GM20431 (cell line): ENCODE measurements around the gene DVL2.

ENCODE experiments used
- in situ Hi-C: fragments of 300-500 bp; cut with MseI, MboI; formaldehyde crosslinking; loops from one replicate; pipeline ENCODE4 v1.15.0; 2020; ENCODE audit warnings: low sequenced_read_pairs; ENCODE audit not compliant: unreplicated experiment

Gene DVL2

DNA sequence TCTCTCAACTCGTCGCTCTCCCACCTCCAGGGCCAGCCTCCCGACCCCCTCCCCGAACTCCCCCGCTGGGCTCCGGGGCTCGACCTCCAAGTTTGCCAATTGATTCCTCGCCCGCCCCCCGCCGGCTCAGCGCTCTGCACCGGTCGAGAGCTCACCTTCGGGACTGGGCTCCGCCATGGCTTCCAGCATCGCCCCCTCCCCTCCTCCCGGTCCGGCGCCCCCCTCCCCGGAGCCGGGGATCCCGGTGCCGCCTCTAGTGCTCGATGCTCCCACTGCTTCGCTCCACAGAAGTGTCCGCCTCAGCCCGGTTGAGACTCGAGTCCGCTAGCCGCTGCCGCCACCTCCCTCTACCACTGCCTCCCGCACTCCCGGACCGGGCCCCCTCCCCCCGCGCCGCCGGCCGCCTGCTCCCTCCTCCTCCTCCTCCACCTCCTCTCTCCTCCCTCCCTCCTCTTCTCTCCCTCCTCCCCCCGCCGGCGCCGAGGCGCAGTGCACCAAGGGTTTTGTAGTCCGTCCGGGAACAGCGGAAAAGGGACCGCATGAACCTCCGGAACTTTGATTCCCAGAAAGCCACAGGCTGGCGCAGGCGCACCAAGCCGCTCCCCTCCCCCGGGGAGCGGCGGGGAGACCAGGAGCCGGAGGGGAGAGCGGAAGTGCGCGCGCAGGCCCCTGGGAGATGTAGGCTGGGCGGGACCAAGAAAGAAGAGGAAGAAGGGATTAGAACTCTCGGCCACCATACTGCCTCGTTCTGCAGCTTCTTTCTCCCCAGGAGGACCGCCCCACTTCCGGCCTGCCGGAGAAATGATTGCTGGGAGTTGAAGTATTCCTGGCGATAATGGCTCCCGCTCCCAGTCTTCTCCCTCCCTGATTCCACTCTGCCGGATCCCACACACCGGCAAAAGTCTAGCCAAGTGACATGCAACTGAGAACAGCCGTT is 5.0 kb upstream of the DVL2 start, which contains the start of gene PHF23:
TSS of gene PHF23 (minus strand) at position 367 of the 937 bp plus-strand sequence. CDS start at position 189, 178 bp downstream.
- in situ Hi-C loops, result no loop called here

- in situ Hi-C loops, result no loop called here
Observed at GRCh38 chr17:7238420-7239090, 4.2 kb upstream of the DVL2 start.

GRCh38 chr17:7237761-7238419 is 3.6 kb upstream of the DVL2 start:
- in situ Hi-C loops, result no loop called here

DNA sequence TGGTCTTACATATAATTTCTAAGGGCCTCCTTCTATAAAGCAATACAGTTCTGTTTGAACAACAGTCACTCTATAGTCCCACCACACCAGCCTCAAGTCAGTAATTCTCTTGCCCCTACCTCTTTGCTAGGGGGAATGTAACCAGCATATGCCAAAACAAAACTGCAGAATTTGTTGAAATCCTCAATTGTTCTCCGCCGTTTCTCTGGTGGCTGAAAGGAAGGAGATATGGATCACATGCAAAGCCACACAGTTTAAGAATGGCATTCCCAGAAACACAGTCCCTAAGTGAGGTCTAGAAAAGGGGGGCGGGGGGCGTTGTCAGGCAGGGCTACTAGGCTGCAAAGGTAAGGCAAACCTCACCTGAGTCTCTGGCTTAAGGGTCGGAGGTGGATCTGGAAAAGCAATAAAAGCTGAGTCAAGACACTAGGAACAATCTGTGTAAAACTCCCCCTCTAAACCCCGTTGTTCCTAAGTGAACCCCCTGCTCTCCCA is 3.0 kb upstream of the DVL2 start:
- in situ Hi-C loops, result no loop called here

- in situ Hi-C loops, result no loop called here
Observed at GRCh38 chr17:7236808-7237207, 2.5 kb upstream of the DVL2 start.

GRCh38 chr17:7235693-7236665 is 1.7 kb upstream of the DVL2 start:
- in situ Hi-C loops, result no loop called here

DNA sequence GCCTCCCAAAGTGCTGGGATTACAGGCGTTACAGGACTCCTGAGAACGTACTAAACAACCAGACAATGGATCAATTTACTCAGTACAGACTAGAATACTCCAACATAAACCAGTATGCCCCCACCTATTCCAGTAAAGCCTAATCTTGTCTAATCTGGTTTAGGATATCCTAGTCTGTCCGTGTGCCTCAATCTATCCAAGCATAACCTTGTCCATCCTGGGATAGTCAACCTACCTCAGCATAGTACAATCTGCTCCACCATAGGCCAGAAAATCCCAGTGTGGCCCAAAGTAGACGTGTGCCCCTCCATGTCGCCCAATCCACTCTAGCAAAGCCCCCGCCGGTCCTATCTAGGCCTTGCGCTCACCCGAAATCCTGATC is 625 bp downstream of the DVL2 start:
- in situ Hi-C loops, result no loop called here

DNA sequence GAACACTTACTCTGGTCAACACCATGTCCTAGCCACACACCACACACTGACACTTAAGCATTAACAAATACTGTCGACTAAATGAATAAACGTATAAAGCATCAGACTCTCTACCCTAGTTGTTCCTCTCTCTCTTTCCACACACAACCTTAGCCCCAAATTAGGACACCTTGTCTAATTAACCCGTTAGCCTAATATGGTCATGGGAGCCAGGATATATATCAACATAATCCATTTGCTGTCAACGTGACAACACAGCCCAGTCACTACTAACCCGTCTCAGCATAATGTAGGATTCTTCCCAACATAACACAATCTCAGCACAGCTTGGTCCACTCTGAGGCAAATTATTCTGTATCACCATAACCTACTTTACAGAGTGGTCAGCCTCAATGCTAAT is 2.2 kb downstream of the DVL2 start:
- in situ Hi-C loops, result no loop called here

DNA sequence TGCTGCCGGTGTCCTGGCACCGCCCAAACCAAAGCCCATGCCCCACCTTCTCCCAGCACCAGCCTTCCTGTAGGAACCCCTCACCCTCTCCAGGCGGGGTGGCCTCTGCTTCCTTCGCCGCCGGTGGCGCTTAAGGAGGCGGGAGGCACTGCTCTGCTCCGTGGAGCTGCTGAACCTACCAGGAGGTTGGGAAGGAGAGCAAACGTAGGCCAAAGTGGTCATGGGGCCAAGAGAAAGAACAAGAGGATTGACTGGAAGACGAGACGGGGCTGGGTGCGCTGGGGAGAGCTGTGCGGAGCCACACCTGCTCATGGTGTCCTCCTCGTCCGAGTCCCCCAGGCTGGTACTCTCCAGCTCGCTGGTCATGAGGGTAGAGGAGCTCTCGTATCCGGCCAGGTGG is 4.8 kb downstream of the DVL2 start:
- in situ Hi-C loops, result no loop called here

- in situ Hi-C loops, result no loop called here
Observed at GRCh38 chr17:7228920-7229319, 5.4 kb downstream of the DVL2 start.

GRCh38 chr17:7226721-7227710 is 7.3 kb downstream of the DVL2 start:
- in situ Hi-C loops, result no loop called here

DNA sequence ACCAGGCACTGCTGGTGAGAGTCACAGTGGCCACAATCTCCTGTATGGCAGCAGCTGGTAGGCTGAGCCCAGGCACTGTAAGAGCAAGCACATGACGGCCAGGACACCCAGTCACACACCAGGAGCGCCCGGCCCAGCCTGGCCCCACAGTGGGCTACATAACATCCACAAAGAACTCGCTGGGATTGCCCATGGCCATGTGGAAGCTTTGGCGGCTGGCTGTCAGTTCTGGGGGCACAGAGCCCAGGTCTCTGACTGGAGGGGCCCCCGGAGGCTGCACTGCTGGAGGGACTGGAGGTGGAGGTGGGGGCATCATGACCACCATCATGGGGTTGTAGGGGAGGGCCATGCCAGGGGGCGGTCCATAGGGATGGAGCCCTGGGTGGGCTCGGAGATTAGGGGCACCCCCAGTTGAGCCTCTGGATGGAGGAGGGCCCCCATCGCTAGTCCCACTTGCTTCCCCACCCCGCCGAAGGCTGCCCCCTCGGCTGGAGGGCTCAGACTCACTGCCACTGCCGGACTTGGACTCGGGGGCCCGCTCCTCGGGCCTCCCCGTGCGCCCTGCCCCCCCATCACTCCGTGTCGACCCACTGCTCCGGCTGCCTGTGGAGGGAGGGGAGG is 8.5 kb downstream of the DVL2 start:
- in situ Hi-C loops, result no loop called here

DNA sequence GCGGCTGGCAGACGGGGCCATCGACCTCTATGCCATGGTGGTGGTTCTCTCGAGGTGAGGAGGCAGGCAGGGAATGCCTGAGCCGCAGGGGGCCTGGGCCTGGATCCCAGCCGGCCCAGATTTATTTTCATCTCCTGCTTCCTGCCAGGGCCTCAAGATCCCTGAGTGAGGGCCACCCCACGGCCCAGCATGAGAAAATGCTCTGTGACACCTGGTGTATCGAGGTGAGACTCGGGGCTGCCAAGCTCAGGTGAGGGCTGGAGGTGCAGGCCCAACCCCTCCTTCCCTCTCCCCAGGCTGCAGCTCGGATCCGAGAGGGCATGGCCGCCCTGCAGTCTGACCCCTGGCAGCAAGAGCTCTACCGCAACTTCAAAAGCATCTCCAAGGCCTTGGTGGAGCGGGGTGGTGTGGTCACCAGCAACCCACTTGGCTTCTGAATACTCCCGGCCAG is 9.6 kb downstream of the DVL2 start:
- in situ Hi-C loops, result no loop called here

DNA sequence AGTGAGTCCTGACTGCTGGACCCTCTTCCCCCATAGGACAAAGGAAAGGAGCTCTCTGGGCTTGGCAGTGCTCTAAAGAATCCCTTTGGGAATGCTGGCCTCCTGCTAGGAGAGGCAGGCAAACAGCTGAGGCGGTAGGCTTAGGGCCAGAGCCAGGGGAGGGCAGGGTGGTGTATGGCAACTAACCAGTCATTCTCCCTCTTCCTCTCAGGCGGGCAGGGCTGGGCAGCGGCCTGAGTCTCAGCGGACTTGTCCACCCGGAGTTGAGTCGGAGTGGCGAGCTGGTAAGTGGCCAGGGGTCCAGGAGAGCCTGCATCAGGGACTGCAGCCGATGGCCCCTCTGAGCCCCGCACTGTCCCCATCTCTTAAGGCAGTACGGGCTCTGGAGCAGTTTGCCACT is 10.2 kb downstream of the DVL2 start:
- in situ Hi-C loops, result no loop called here

DNA sequence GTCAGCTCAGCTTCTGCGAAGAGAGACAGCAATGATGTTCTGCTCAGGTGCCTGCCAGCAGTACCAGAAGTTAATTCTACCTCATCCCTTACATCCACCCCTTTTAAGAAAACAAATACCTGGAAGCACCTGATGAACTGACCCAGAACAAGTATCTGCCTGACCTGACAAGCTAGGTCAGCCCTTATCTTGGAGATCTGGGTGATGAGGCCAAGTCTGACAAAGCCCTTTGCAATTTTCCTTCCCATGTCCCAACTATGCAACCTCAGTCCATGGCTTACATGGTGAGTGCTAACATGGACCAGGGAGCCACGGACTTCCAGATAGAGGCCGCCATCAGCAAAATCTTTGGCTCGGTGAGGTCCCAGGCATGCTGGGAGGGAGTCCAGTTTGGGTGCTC is 10.9 kb downstream of the DVL2 start:
- in situ Hi-C loops, result no loop called here

GRCh38 chr17:7222972-7223292 is 11.4 kb downstream of the DVL2 start:
- in situ Hi-C loops, result no loop called here

- in situ Hi-C loops, result no loop called here
Observed at GRCh38 chr17:7222093-7222971, 12.0 kb downstream of the DVL2 start.
